GM12878 (cell line): Measurements from ENCODE around the gene AAMP.

Experiments used
- BHLHE40 ChIP-seq, 2 experiments: fragments of 450-650 bp in 1 of 2; IDR thresholded peaks; 2 replicates each; pipeline ENCODE4 v1.6.1; 2011 to 2017; ENCODE audit warnings: low read depth in 2 of 2, borderline replicate concordance in 1 of 2, improper control_type of control experiment in 1 of 2, low read length in 1 of 2, mild to moderate bottlenecking in 1 of 2
- CTCF ChIP-seq, 3 experiments: IDR thresholded peaks in 2 of 3; conservative IDR thresholded peaks in 1 of 3; 2 replicates each; pipeline ENCODE4 v1.5.1; 2011; ENCODE audit warnings: low read depth in 3 of 3, low read length in 3 of 3, mild to moderate bottlenecking in 3 of 3, control low read depth in 2 of 3, moderate library complexity in 2 of 3, inconsistent platforms in 1 of 3, mixed read lengths in 1 of 3; ENCODE audit not compliant: control insufficient read depth in 2 of 3, insufficient read depth in 1 of 3; ENCODE audit errors: extremely low read depth in 1 of 3
- E4F1 ChIP-seq: fragments of 450-650 bp; IDR thresholded peaks from 2 replicates; pipeline ENCODE4 v1.6.1; 2018; ENCODE audit warnings: borderline replicate concordance, mild to moderate bottlenecking; ENCODE audit not compliant: partially characterized antibody
- EZH2 ChIP-seq: IDR thresholded peaks from 2 replicates; pipeline ENCODE4 v1.6.1; 2012; ENCODE audit warnings: low read depth, mild to moderate bottlenecking, control low read depth, inconsistent platforms, low read length, borderline replicate concordance; ENCODE audit not compliant: control insufficient read depth
- NKRF ChIP-seq: fragments of 450-650 bp; conservative IDR thresholded peaks from 2 replicates; pipeline ENCODE4 v1.6.1; 2017; ENCODE audit warnings: mild to moderate bottlenecking, moderate library complexity
- RAD21 ChIP-seq: IDR thresholded peaks from 2 replicates; pipeline ENCODE4 v1.6.1; 2011; ENCODE audit warnings: mild to moderate bottlenecking, low read depth, low read length, moderate library complexity; ENCODE audit not compliant: insufficient read depth

- TF ChIP-seq EZH2 (no peak), E4F1 (no peak), CTCF (IDR thresholded peaks at IDR 0.05 in 2 of 3, conservative IDR thresholded peaks at IDR 0.05 in 1 of 3; ENCODE audit: control insufficient read depth in 2 of 3, extremely low read depth in 1 of 3, insufficient read depth in 1 of 3, low read depth in 3 of 3, low read length in 3 of 3) (no peak), RAD21 (no peak), NKRF (no peak), BHLHE40 (IDR thresholded peaks at IDR 0.05; ENCODE audit: borderline replicate concordance in 1 of 2, low read depth in 2 of 2, low read length in 1 of 2) (no peak)
Measured at GRCh38 chr2:218233543-218233942, 36.4 kb downstream of the AAMP start.
